Mammary epithelial cell (primary cell): Measurements from ENCODE around the gene FSD1L.
"Not testable (repeated sequence)": the region's sequence is repeated elsewhere in the genome, so short reads cannot be mapped to it uniquely, and the experiment has no call there.

Source experiments
- CTCF ChIP-seq, 2 donors: IDR thresholded peaks in 1 of 2; conservative IDR thresholded peaks in 1 of 2; 2 replicates each; pipeline ENCODE4 v1.5.1; 2011 to 2012; ENCODE audit warnings: inconsistent platforms in 2 of 2, low read length in 2 of 2, mild to moderate bottlenecking in 2 of 2, control low read depth in 1 of 2, low read depth in 1 of 2; ENCODE audit not compliant: insufficient read depth in 1 of 2; ENCODE audit errors: extremely low read depth in 1 of 2
- EZH2 ChIP-seq: IDR thresholded peaks from 2 replicates; pipeline ENCODE4 v1.6.1; 2012; ENCODE audit warnings: low read length, inconsistent platforms, borderline replicate concordance

DNA sequence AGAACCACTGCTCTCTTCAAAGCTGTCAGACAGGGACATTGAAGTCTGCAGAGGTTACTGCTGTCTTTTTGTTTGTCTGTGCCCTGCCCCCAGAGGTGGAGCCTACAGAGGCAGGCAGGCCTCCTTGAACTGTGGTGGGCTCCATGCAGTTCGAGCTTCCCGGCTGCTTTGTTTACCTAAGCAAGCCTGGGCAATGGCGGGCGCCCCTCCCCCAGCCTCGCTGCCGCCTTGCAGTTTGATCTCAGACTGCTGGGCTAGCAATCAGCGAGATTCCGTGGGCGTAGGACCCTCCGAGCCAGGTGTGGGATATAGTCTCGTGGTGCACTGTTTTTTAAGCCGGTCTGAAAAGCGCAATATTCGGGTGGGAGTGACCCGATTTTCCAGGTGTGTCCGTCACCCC, 133.7 kb downstream of the FSD1L start:
- not testable (repeated sequence) for TF ChIP-seq CTCF (conservative IDR thresholded peaks at IDR 0.05 in 1 of 2, IDR thresholded peaks at IDR 0.05 in 1 of 2; ENCODE audit: extremely low read depth in 1 of 2, insufficient read depth in 1 of 2, low read depth in 1 of 2, low read length in 2 of 2); EZH2
